Rectal smooth muscle tissue (tissue), 1 donor: Measurements from ENCODE around the gene INTU.

Source experiments
- H3K27ac ChIP-seq: one replicate; pipeline ENCODE4 v1.7.0; 2013; ENCODE audit warnings: low read depth, low read length, inconsistent platforms
- H3K27me3 ChIP-seq: one replicate; pipeline ENCODE4 v1.7.0; 2013; ENCODE audit warnings: low read length; ENCODE audit not compliant: control insufficient read depth, insufficient read depth
- H3K36me3 ChIP-seq: one replicate; pipeline ENCODE4 v1.7.0; 2013; ENCODE audit warnings: low read length; ENCODE audit not compliant: control insufficient read depth, insufficient read depth
- H3K4me1 ChIP-seq: one replicate; pipeline ENCODE4 v1.7.0; 2013; ENCODE audit warnings: low read length; ENCODE audit not compliant: control insufficient read depth, insufficient read depth
- H3K4me3 ChIP-seq: one replicate; pipeline ENCODE4 v1.7.0; 2013; ENCODE audit warnings: low read length
- H3K9ac ChIP-seq: one replicate; pipeline ENCODE4 v1.7.0; 2013; ENCODE audit warnings: low read length

The INTU gene

GRCh38 chr4:127772769-127773671, 140.3 kb downstream of the INTU start:
- Histone ChIP-seq H3K27ac (no peak overlapping the region), H3K9ac (no peak overlapping the region), H3K4me1 (no peaks in the 10 kb centered on the region), H3K27me3 (no peaks in the 10 kb centered on the region), H3K4me3 (no peak overlapping the region), H3K36me3 (no peaks in the 10 kb centered on the region)

DNA sequence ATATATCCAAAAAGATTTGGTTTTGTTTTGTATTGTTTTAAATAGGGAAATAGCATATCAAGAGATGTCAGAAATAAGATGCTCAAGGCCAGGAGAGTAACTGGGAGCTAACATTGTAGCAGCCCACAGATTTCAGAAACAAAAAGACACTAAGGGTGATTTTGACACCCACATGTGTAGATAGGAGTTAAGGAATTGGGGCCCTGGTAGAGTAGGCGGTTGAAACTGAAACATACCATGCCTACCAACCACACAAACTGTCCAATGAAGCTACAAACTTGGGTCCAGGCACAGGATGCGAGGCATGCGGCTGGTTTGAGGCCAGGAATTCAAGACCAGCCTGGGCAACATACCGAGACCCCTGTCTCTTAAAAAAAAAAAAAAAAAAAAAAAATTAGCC, 143.1 kb downstream of the INTU start:
- no peak overlapping the region for H3K4me3 ChIP-seq
- no peak overlapping the region for H3K9ac ChIP-seq
- no peaks in the 10 kb centered on the region for H3K4me1 ChIP-seq
- H3K27me3 ChIP-seq: no peaks in the 10 kb centered on the region
- H3K27ac ChIP-seq: no peak overlapping the region
- H3K36me3 ChIP-seq: no peaks in the 10 kb centered on the region
